GM10248 (cell line): Measurements from ENCODE around the gene CACNA1E.

Source experiments
- CTCF ChIA-PET: fragments of 300-600 bp; sonication (Branson Sonifier 250); formaldehyde crosslinking; extraction: SDS; loops from one replicate; lab custom pipeline; 2021; ENCODE audit warnings: antibody characterized with exemption; lab: Yijun Ruan, JAX
- POLR2A ChIA-PET: fragments of 350-650 bp; sonication (Branson Sonifier 250); formaldehyde crosslinking; extraction: SDS; loops from one replicate; lab custom pipeline; 2020; ENCODE audit warnings: antibody characterized with exemption; lab: Yijun Ruan, JAX
- DNase-seq: peaks from one replicate; pipeline ENCODE4 v3.0.0; 2012; ENCODE audit errors: extremely low spot score
- CTCF ChIP-seq: IDR thresholded peaks from 2 replicates; pipeline ENCODE4 v1.5.1; 2012; ENCODE audit warnings: mild to moderate bottlenecking, low read depth; ENCODE audit errors: extremely low read depth, missing control alignments, control extremely low read depth

CACNA1E gene

DNA sequence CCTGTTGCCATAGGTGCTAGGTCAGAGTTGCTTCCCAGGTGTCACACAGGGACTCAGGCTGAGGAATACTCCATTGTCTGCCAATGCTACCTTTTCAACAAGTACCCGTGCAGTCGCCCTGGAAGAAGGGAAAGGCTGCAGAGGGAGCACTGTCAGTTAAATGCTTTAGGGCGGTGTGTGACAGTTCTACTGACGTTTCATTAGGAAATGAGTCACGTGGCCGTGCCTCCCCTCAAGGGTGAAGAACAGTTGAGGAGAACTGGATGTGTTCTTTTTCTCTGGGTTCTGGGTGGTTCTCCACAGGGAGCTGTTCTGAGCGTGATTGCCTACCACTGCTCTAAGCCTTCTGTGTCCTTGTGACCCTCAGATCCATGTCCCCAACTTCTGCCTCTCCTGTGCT lies 197.6 kb downstream of the CACNA1E start:
- CTCF ChIA-PET, result interaction anchor here (0.9 to 1.7 kb wide), 2 partner anchors 11 to 42 kb away, joined by 3 to 4 read pairs; no protein-coding TSS in a partner anchor
- no peak for TF ChIP-seq CTCF
- no peak for DNase-seq
- POLR2A ChIA-PET, result no interaction called here

- no peak for TF ChIP-seq CTCF
These were observed 201.9 kb downstream of the CACNA1E start for GRCh38 chr1:181685211-181685610.

DNA sequence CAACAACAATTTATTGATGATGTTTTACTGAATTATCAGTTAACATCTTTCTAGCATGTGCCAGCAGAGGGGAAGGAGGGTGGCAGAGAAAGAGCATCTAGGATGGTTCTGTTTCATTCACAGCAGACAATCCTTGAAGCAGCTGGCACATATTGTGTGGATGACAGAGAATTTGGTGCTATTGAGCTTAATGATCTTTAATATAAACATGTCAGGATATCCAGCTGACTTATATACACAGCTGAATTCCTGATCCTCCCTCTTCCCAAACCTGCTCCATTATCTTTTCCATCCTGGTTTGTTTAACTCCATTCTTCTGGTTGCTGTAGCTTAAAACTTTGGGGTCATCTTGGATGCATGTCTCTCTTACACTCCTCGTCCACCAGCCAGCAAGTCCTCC lies 218.6 kb downstream of the CACNA1E start:
- ChIA-PET CTCF (interaction anchor here (1.5 kb wide), 1 partner anchor 18 kb away, joined by 4 read pairs; no protein-coding TSS in a partner anchor), POLR2A (no interaction called here)
- no peak for DNase-seq
- no peak for TF ChIP-seq CTCF

More at GRCh38 chr1:181685211-181685610, 201.9 kb downstream of the CACNA1E start:
- CTCF ChIA-PET, result no interaction called here
- DNase-seq, result no peak
- POLR2A ChIA-PET, result no interaction called here

DNA sequence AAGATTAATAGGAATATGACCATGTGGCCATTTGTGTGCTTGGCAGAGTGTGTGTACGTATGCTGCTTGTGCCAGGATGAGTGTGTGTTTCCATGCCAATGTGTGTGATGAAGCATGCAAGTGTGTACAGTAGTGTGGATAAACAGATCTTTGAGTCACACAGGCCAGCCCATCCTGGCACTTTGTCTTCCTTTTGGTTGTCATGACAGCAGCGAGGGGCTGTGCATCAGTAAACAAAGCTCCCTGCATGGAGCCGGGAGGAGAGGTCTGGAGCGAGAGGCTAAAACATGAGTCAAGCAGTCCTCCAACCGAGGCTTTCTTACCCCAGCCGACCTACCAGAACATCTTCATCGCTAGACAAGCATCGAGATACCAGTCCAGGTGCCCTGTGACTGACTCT lies 221.2 kb downstream of the CACNA1E start:
- no peak for DNase-seq
- POLR2A ChIA-PET, result no interaction called here
- no peak for TF ChIP-seq CTCF

DNA sequence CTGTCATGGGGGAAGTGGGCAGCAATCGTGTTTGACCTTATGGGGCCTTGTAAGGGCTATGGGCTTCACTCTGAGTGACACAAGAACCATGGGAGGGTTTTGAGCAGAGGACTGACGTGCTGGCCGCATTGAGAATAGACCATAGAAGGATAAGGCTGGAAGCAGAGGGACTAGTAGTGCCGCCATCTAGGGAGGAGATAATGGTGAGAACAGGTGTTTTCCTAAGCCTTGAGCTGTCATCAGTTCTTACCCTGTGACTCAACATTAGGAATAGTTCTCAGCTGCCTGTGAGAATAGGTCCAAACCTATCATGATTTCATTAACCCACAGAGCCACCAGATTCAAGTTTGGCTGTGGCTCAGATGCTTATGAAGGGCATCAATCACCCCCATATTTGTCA lies 228.5 kb downstream of the CACNA1E start:
- no peak for TF ChIP-seq CTCF
- DNase-seq, result no peak
- ChIA-PET CTCF (interaction anchor here (1.0 to 1.3 kb wide), 2 partner anchors 12 to 233 kb away, joined by 3 read pairs; no protein-coding TSS in a partner anchor), POLR2A (no interaction called here)

More for the DNA sequence above, 221.2 kb downstream of the CACNA1E start:
- CTCF ChIA-PET, result interaction anchor here (1.1 kb wide), 1 partner anchor 9 kb away, joined by 3 read pairs; no protein-coding TSS in a partner anchor

GRCh38 chr1:181712711-181713110 lies 229.4 kb downstream of the CACNA1E start:
- TF ChIP-seq CTCF, result no peak
- DNase-seq, result no peak
- POLR2A ChIA-PET, result no interaction called here
- CTCF ChIA-PET, result no interaction called here
